Renal cortex interstitium (tissue), 11 donors: ENCODE data around the gene FOXN3. TPM values are rescaled to one million over a fixed set of nuclear protein-coding genes. Genes with fewer than 3 reads are reported as not detected.
"Not testable (repeated sequence)": the region's sequence is repeated elsewhere in the genome, so short reads cannot be mapped to it uniquely, and the experiment has no call there.

ENCODE experiments used
- DNase-seq, 11 donors: peaks; one replicate each; pipeline ENCODE4 v3.0.0-alpha.2; 2013; ENCODE audit warnings: low read depth in 9 of 11, low spot score in 4 of 11; ENCODE audit errors: extremely low read depth in 1 of 11
- polyA plus RNA-seq, 3 donors: library from polyadenylated mRNA; unstranded; fragments of 120-200 nt; gene quantifications; one replicate each; pipeline ENCODE4 v1.2.1, GENCODE V29; 2013; ENCODE audit not compliant: insufficient read length in 3 of 3

FOXN3 gene
- polyA plus RNA-seq, 3 donors: 30.8 to 32.3 (median 31.1) TPM

GRCh38 chr14:89299587-89299986 is 117.4 kb downstream of the FOXN3 start:
- DNase-seq: no peak

GRCh38 chr14:89298056-89298834 is 118.8 kb downstream of the FOXN3 start:
- no peak for DNase-seq

- DNase-seq: no peak
Observed at GRCh38 chr14:89296281-89296745, 120.7 kb downstream of the FOXN3 start.

GRCh38 chr14:89294872-89295271 is 122.2 kb downstream of the FOXN3 start:
- DNase-seq: no peak

- DNase-seq: not testable (repeated sequence)
Observed at GRCh38 chr14:89294469-89294868, 122.6 kb downstream of the FOXN3 start.

- no peak for DNase-seq
Observed at GRCh38 chr14:89294060-89294459, 123.0 kb downstream of the FOXN3 start.

- no peak for DNase-seq
Observed at GRCh38 chr14:89293314-89293916, 123.6 kb downstream of the FOXN3 start.

- no peak for DNase-seq
Observed at GRCh38 chr14:89292579-89293313, 124.3 kb downstream of the FOXN3 start.

GRCh38 chr14:89291351-89291940 is 125.6 kb downstream of the FOXN3 start:
- no peak for DNase-seq

GRCh38 chr14:89290813-89291212 is 126.2 kb downstream of the FOXN3 start:
- DNase-seq: no peak

GRCh38 chr14:89289477-89289876 is 127.6 kb downstream of the FOXN3 start:
- DNase-seq: no peak

GRCh38 chr14:89288114-89288513 is 128.9 kb downstream of the FOXN3 start:
- no peak for DNase-seq

- no peak for DNase-seq
Observed at GRCh38 chr14:89284333-89285058, 132.5 kb downstream of the FOXN3 start.

GRCh38 chr14:89283327-89284060 is 133.5 kb downstream of the FOXN3 start:
- no peak for DNase-seq

- no peak for DNase-seq
Observed at GRCh38 chr14:89282191-89282590, 134.8 kb downstream of the FOXN3 start.

- no peak for DNase-seq
Observed at GRCh38 chr14:89280600-89280999, 136.4 kb downstream of the FOXN3 start.

- peak in 3 of 11 donors; percentile 13 to 48 (median 37) for DNase-seq
Observed at GRCh38 chr14:89279649-89280232, 137.3 kb downstream of the FOXN3 start.

- no peak for DNase-seq
Observed at GRCh38 chr14:89277203-89277602, 139.8 kb downstream of the FOXN3 start.
